Right lobe of liver (tissue), 6 donors: ENCODE measurements around the gene KRT6A. TPM values are rescaled to one million over a fixed set of nuclear protein-coding genes. Genes with fewer than 3 reads are reported as not detected.

Experiments used
- ATAC-seq, 4 donors: fragments of 200-7000 bp; cut with Tn5 transposase; one replicate each; pipeline ENCODE4 v1.9.1; 2020; ENCODE audit warnings: mild to moderate bottlenecking in 4 of 4, moderate library complexity in 4 of 4
- DNase-seq, 3 donors: peaks; one replicate each; pipeline ENCODE4 v3.0.0-alpha.2; 2020
- H3K27ac ChIP-seq, 3 donors: fragments of 200-600 bp; one replicate each; pipeline ENCODE4 v1.8.0; 2022
- H3K27me3 ChIP-seq, 2 donors: fragments of 200-600 bp; one replicate each; pipeline ENCODE4 v1.8.0; 2022
- H3K36me3 ChIP-seq, 4 donors: fragments of 200-600 bp; sonication (generic) in 1 of 4; one replicate each; pipeline versions ENCODE4 v1.5.1 to v1.8.0; 2017 to 2022; ENCODE audit warnings: control low read depth in 1 of 4
- H3K4me1 ChIP-seq, 4 donors: fragments of 200-600 bp; sonication (generic) in 1 of 4; one replicate each; pipeline versions ENCODE4 v1.5.1 to v1.8.0; 2017 to 2022; ENCODE audit warnings: control low read depth in 1 of 4
- H3K4me3 ChIP-seq, 3 donors: fragments of 200-600 bp; one replicate each; pipeline ENCODE4 v1.8.0; 2022
- H3K9me3 ChIP-seq, 4 donors: fragments of 200-600 bp; sonication (generic) in 1 of 4; one replicate each; pipeline versions ENCODE4 v1.5.1 to v1.8.0; 2017 to 2022; ENCODE audit warnings: control low read depth in 1 of 4
- CTCF ChIP-seq, 4 donors: fragments of 200-600 bp in 3 of 4; fragments of 450-650 bp in 1 of 4; IDR thresholded peaks; one replicate each; pipeline versions ENCODE4 v1.5.1 to v1.8.0; 2016 to 2022; ENCODE audit warnings: antibody characterized with exemption in 4 of 4, mild to moderate bottlenecking in 2 of 4
- POLR2A ChIP-seq: fragments of 450-650 bp; IDR thresholded peaks from one replicate; pipeline ENCODE4 v1.6.1; 2017; ENCODE audit warnings: antibody characterized with exemption, mild to moderate bottlenecking
- WGBS: methylation state at CpG from one replicate; pipeline ENCODE4 v1.1.6; 2018; ENCODE audit warnings: low coverage, low lambda C conversion rate; ENCODE audit not compliant: insufficient coverage; ENCODE audit errors: missing lambda C conversion rate; 5-methylcytosine and 5-hydroxymethylcytosine counted together
- intact Hi-C, 2 donors: fragments of 100-400 bp; cut with DNase I; formaldehyde crosslinking; loops; one replicate each; pipeline versions ENCODE4 v1.11.2 to v1.14.1; 2022
- total RNA-seq, 6 experiments: library from RNA; depleted of rRNA in 2 of 6; stranded (reverse); fragments of >200 nt in 2 of 6; fragmentation: NEBNext Ultra II Directional in 3 of 6; extraction: Animal tissue kit (Norgen Biotek cat#: 25700) in 3 of 6; gene quantifications; one replicate each; pipeline versions ENCODE4 v1.1.0 to v1.2.4, GENCODE V29; 2016 to 2023
- donor health status: DM: no; HTN: yes; CAD: no.
- donor health status: DM: no; HTN: no; CAD: no.
- donor health status: DM: no; HTN: no; CAD: no.
- donor health status: DM: no; HTN: yes; CAD: no.
- donor health status: DM: no; HTN: yes; CAD: no.

KRT6A gene
- total RNA-seq, 6 experiments from 2014 or later = 1.2 TPM; not detected in 5

- TF ChIP-seq POLR2A = no peak
- TF ChIP-seq CTCF (IDR thresholded peaks at IDR 0.05) = no peak
- WGBS = no CpG with 5 or more reads among the region's 2 CpGs
- intact Hi-C loops = no loop called here
- no peak overlapping the region for H3K4me3 ChIP-seq
- H3K36me3 ChIP-seq = no peaks in the 10 kb centered on the region
- no peaks in the 10 kb centered on the region for H3K4me1 ChIP-seq
- H3K27me3 ChIP-seq = no peaks in the 10 kb centered on the region
- no peaks in the 10 kb centered on the region for H3K9me3 ChIP-seq
- DNase-seq (no peak), ATAC-seq (no peak)
- no peak overlapping the region for H3K27ac ChIP-seq
These were observed 37.8 kb upstream of the KRT6A start for GRCh38 chr12:52530905-52531304.

GRCh38 chr12:52530366-52530765 is 37.3 kb upstream of the KRT6A start:
- no peaks in the 10 kb centered on the region for H3K9me3 ChIP-seq
- no peak overlapping the region for H3K4me3 ChIP-seq
- intact Hi-C loops = no loop called here
- no peaks in the 10 kb centered on the region for H3K36me3 ChIP-seq
- WGBS = no CpG with 5 or more reads among the region's 2 CpGs
- H3K4me1 ChIP-seq = no peaks in the 10 kb centered on the region
- ATAC-seq (no peak), DNase-seq (no peak)
- TF ChIP-seq POLR2A (no peak), CTCF (IDR thresholded peaks at IDR 0.05) (no peak)
- no peak overlapping the region for H3K27ac ChIP-seq
- no peaks in the 10 kb centered on the region for H3K27me3 ChIP-seq

- Histone ChIP-seq H3K27ac (no peak overlapping the region), H3K36me3 (no peaks in the 10 kb centered on the region), H3K4me1 (no peaks in the 10 kb centered on the region), H3K27me3 (no peaks in the 10 kb centered on the region), H3K9me3 (no peaks in the 10 kb centered on the region), H3K4me3 (no peak overlapping the region)
- no peak for ATAC-seq
- no peak for DNase-seq
- 83% methylated on average over 9 of the region's 9 CpGs for WGBS
- intact Hi-C loops = no loop called here
- TF ChIP-seq POLR2A (no peak), CTCF (IDR thresholded peaks at IDR 0.05) (no peak)
These were observed 36.8 kb upstream of the KRT6A start for GRCh38 chr12:52529846-52530245.

- peak in 1 of 3 donors; percentile 15 for DNase-seq
- no peak for ATAC-seq
- intact Hi-C loops = no loop called here
- Histone ChIP-seq H3K27me3 (no peaks in the 10 kb centered on the region), H3K9me3 (no peaks in the 10 kb centered on the region), H3K36me3 (no peaks in the 10 kb centered on the region), H3K4me3 (no peak overlapping the region), H3K27ac (no peak overlapping the region), H3K4me1 (no peaks in the 10 kb centered on the region)
- TF ChIP-seq CTCF (IDR thresholded peaks at IDR 0.05) = no peak
- no peak for TF ChIP-seq POLR2A
- 90% methylated on average over 2 of the region's 2 CpGs for WGBS
These were observed 36.4 kb upstream of the KRT6A start for GRCh38 chr12:52529417-52529816.

GRCh38 chr12:52528641-52529143 is 35.6 kb upstream of the KRT6A start:
- Histone ChIP-seq H3K9me3 (no peaks in the 10 kb centered on the region), H3K36me3 (no peaks in the 10 kb centered on the region), H3K27ac (no peak overlapping the region), H3K4me1 (no peaks in the 10 kb centered on the region), H3K4me3 (no peak overlapping the region), H3K27me3 (no peaks in the 10 kb centered on the region)
- peak in 1 of 4 donors; percentile 6 for ATAC-seq
- peak in 1 of 3 donors; percentile 41 for DNase-seq
- WGBS = no CpG with 5 or more reads among the region's 8 CpGs
- intact Hi-C loops = no loop called here
- TF ChIP-seq POLR2A = no peak
